Measurements from ENCODE around the gene ARHGAP27.
A peak's percentile ranks its signal among the peaks of the same experiment; 100 is the strongest.

The ARHGAP27 gene

DNA sequence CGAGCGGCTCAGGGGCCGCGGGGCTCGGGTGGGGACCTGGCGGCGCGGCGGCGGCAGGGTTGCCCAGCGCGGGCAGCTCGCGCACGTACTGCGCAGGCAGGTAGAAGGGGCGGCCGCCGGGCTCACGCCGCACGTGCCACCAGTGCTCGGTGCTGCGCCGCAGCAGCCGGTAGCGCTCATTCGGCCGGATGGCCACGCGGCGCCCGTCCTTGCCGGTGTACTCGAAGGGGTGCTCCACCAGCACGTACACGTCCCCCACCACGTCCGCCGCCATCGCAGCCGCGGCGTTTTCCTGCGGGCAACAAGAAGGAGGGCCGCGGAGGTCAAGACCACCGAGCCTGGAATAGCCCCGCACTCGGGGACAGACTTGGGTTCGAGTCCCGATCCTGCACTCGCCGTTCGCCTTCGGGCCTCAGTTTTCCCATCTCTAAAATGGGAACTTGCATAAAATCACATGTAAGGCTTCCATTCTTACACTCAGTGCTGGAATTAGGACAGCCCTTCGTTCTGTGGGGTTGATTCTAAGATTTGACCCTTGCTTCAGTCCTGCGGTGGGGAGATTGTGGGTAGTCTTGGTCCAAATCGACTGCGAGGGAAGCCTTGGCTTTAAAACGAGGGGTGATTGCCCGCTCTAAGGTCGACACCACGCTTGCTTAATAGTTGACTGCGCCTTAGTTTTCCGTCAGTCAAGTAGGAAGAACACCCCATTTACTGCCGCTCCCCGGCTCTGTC lies 2.5 kb downstream of the ARHGAP27 start:
- DNase-seq: no peak

DNA sequence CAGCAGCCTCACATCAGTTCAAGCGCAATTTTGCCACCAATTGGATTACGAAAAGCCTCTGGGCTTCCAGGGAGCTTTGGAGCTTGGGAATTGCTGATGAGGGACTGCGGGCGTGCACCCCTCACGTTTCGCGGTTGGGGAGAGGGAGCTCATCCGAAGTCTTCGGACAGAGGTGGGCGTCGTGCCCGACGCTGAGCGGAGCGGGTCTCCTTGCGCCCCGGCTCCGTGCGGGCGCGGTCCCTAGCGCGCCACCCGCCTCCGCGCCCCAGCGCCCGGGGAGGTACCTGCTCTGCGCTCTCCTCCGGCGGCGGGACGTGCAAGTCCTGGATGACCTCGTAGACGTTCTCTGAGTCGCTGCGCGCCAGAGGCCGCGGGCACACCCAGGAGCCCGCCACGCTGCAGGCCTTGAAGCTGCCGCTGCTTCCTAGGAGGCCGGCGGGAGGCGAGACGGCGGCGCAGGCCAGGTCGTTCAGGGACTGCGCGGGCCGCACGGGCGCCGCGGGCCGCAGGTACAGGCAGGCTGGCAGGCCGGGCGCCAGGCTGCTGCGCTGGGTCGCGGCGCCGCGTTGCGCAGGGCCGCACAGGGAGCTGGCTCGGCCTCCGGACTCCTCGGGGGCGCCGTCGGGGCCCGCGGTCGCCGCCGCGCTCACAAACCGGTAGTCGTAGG lies 3.2 kb downstream of the ARHGAP27 start:
- no peak for DNase-seq

DNA sequence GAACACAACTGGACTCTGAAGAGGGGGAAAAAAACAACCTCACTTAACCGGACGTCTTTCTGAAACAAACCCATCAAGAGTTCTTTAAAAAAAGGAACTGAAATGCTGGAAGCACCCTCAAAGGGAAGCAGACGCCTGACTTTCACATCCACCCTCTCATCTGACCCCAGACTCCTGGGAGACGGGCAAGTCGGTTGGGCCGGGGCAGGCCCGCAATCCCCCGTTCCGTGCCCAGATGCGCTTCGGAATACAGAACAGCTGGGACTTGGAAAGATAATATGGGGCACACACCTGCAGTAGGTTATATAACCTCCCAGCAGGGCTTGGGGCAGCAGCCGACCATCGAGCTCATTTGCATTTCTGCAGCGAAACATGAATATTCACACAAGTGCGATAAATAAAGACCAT lies 3.7 kb downstream of the ARHGAP27 start:
- DNase-seq: no peak

- DNase-seq: peak; percentile 81
Measured at GRCh38 chr17:45428050-45428617, 4.5 kb downstream of the ARHGAP27 start.

- DNase-seq: no peak
Measured at GRCh38 chr17:45427181-45427835, 5.4 kb downstream of the ARHGAP27 start.

GRCh38 chr17:45426561-45426960 lies 6.1 kb downstream of the ARHGAP27 start:
- no peak for DNase-seq

- DNase-seq: no peak
Measured at GRCh38 chr17:45425984-45426413, 6.7 kb downstream of the ARHGAP27 start.

- DNase-seq: no peak
Measured at GRCh38 chr17:45425125-45425983, 7.3 kb downstream of the ARHGAP27 start.

DNA sequence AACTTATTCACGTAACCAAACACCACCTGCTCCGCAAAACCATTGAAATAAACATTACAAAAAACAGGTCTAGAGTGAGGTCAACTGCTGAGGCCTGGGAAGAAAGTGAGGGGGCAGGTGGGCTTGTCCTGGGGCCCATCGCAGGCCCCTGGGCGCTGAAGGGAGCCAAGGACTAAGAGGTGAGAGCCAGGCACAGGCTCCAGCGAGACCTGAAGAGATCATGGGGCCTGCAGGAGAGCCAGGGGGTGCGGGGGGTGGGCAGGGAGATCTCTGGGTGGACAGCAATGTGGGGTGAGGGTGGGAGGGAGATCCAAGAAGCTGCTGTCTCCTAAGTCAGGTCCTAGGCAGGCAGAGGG lies 7.9 kb downstream of the ARHGAP27 start:
- no peak for DNase-seq

GRCh38 chr17:45423975-45424335 lies 8.7 kb downstream of the ARHGAP27 start:
- no peak for DNase-seq

GRCh38 chr17:45423304-45423974 lies 9.2 kb downstream of the ARHGAP27 start:
- DNase-seq: no peak

DNA sequence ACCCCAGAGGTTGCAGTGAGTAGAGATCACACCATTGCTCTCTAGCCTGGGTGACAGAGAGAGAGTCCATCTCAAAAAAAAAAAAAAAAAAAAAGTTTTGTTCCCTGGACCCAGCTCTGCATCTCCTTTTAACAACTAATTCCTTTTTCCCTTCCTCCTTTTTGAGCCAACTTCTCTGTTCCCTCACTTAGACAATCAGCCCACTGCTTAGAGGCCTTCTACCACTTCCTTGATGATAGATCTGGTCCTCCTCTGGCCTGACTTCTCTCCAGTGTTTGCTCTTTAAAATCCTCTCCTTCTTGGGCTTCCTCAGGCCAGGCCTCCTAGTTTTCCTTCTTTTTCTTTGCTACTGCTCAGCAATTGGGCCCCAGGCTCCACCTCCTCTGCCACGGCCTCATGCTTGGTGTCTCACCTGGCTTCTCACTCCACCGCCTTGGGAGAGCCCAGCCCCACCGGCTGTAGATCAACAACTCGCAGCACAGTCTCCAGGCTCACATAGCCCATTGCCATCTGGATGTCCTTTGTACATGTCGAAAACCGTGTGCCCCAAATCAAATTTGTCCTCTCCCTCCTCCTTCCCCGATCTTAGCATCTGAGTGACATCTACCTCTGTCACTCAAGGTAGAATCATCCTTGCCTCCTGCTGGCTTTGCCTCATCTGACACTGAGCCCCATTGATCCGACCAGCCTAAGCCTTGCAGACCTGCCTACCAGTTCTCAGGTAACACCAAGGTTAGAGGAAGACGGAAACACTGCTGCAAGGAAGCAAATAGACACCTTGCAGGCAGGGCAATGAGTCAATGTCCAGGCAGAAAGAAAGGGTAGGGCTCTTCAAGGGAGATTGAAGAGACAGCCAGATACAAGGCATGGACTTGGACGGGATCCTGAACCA lies 17.4 kb downstream of the ARHGAP27 start:
- DNase-seq: no peak

DNA sequence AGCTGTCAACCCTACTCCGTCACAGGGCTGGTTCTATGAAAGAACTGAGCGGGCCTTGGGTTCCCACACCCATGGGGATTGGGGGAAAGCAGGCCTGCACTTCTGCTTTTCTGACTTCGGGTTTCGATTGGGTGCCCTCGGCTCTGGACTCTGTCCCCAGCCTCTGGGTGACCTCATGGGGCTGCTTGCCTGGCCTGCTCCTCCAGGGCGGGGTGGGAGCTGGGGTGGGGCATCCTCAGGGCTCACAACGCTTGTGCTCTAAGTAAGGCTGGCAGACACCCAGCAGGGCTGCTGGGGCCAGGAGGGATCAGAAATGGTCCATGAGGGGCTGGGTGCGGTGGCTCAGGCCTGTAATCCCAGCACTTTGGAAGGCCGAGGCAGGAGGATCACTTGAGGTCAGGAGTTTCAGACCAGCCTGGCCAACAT lies 19.2 kb downstream of the ARHGAP27 start:
- DNase-seq: no peak

DNA sequence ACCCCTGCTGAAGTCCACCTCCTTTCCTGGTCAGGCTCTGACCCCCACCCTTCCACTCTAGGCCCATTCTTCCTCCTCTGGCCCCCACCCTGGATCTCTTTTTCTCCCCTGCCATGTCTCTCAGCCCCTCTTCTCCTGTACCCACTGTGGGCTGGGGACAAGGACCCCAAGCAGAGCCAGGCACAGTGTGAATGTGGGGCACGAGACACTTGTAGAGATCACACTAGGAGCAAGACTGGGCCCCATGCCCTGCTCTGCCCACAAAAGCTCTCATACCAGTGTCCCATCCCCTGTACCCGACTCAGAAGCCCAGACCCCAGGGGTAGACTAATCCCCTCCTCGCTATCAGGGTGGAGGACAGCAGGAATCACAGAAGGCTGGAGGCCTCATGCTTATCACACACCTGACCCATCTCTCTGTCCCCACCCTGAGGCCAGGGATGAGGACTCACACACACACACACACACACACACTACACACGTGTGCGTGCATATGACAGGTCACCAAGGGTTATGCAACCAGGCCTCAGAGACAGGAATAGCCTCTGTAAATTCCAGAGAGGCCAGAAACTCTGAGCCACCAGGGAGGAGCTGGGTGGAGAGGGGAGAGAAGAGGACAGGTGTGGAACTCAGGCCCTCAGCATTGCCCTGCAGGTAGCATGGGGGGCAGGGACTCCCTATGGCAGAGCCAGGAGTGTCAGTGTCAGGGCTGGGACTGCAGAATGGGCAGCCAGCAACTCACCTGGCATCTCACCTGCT lies 21.1 kb downstream of the ARHGAP27 start:
- no peak for DNase-seq

DNA sequence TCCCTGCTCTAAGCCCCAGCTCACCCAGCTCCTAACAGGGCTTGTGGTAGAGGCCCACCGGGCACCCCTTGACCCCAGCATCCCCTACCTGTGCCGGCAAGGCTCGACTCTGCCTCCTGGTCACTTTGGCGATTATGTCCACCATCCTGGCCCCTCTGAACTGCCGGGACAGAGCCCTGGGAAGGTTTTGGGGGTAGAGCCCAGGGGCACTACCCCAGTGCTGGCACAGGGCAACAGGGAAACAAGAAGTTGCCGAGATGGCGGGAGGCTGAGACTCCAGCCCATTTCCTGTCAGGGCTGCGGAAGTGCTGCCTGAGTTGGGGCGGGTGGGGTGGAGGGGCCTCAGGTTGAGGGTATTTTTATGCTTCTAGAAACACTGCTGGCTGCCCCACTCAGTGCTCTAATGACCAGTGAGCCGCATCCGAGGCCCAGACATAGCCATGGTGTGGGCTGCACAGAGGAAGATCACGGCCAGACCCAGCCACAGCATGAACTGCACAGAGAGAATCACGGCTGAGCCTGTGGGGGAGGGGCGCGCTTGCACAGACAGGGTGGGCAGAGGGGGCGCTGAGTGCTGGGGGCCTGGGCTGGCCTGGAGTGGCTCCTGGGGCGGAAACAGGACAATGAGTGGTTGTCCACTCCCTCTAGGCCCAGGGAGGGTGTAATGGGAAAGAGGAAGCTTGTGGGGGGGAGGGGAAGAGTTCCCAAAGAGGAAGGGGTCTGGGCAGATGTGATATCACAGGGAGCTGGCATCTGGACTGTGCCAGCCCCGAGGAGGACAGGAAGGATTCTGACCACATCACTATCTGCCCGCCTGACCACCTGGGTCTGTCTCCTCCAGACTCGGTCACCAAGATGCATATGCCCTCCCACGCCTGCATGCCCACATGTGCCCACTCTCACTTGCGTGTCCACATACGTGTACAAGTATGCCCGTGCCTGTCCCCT lies 22.3 kb downstream of the ARHGAP27 start:
- peak; percentile 61 for DNase-seq

DNA sequence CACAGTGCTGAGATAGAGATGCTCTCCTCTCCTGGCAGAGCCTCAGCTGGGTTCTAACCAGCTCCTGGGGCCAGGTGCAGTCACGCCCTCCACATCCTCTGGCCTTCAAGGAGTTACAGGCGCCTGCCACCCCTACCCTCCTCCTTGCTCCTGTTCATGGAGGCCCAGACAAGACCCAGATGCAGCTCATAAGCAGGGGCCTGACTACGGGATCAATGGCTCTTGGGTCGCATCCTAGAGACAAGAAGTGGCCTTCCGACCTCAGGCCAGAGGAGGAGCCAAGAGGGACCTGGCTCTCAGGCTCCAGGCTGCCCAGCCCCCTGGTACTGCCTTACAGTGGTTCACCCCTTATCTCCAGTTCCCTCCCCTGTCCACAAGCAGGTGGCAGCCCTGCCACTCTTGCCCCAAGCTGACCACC lies 23.0 kb downstream of the ARHGAP27 start:
- no peak for DNase-seq

- no peak for DNase-seq
Measured at GRCh38 chr17:45408611-45409421, 23.9 kb downstream of the ARHGAP27 start.

- DNase-seq: no peak
Measured at GRCh38 chr17:45406107-45406506, 26.6 kb downstream of the ARHGAP27 start.
